D341Med (cell line): ENCODE results near the gene KSR2.

Source experiments
- DNase-seq: peaks from one replicate; pipeline ENCODE4 v3.0.0; 2012; ENCODE audit warnings: low spot score

The KSR2 gene

GRCh38 chr12:117453961-117454360, 514.8 kb downstream of the KSR2 start:
- DNase-seq, result no peak

- no peak for DNase-seq
These were observed 516.7 kb downstream of the KSR2 start for GRCh38 chr12:117452112-117452511.

DNA sequence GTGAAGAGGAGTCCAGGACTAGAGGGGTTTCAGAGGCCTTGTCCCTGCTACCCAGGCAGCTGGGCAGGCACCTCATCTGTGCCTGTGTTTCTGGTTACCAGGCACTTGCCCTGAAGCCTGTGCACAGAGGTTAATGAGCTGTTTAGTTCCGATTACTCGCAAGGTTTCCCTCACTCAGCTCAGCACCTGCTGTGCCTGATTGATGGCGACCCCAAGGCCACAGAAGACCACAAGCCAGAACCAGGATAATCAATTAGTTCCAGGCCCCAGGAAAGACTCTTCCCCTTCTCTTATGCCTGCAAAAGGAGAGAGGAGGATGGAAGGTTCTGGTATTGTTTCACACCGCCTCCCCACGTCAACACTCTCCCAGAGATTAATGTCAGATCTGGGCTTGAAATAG, 518.6 kb downstream of the KSR2 start:
- no peak for DNase-seq

DNA sequence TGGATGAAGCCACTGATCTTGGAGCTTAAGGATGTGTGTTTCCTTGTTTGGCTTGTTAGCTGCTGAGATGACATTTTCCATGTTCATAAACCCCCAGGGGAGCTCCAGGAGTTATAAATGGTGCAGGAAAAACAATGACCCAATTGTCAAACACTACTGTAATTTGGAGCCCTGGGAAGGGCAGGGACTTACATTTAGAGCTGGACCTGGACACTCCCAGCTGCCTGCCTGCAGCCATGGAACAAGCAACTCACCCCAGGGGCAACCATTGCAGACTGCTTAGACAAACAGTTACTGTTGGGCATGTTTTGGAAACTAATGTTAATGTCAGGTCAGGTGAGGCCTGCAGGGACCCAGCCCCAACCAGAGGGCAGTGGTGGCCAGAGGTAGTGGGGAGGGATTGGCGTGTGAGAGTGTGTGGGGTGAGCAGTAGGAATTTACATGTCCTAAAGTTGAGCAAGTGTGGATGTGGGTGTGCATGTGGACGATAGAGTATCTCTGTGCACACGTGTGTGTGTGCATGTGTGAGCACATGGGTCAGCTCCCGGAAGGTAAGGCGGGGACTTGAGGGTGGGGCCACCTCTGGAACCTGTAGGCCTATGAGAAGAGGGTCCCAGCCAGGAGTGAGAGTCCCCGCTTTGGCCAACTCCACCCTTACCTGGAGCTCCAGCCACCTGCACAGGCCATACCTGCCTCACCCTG, 521.0 kb downstream of the KSR2 start:
- DNase-seq, result no peak

GRCh38 chr12:117444781-117445180, 524.0 kb downstream of the KSR2 start:
- DNase-seq, result no peak

- DNase-seq, result no peak
These were observed 527.0 kb downstream of the KSR2 start for GRCh38 chr12:117441751-117442150.

- DNase-seq, result no peak
These were observed 528.4 kb downstream of the KSR2 start for GRCh38 chr12:117440384-117440783.

- DNase-seq, result no peak
These were observed 529.2 kb downstream of the KSR2 start for GRCh38 chr12:117439531-117440001.

DNA sequence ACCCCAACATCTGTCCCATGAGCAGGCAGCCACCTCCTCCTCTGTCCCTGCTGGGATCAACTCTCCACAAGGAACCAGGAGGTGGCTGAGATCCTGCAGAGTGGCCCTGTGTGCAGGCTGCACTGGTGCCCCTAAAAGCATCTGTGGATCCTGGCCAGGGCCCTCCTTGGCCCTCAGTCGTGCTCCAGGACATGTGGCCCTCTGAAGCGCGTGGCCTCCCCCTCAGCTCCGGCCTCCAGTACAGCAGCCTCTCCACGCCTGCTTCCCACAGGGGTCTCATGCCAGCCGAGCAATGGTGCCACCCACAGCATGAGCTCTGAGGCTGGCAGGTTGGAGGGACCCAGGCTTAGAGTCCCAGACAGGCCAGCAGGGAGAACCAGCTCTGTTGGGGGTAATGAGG, 530.0 kb downstream of the KSR2 start:
- DNase-seq, result no peak

DNA sequence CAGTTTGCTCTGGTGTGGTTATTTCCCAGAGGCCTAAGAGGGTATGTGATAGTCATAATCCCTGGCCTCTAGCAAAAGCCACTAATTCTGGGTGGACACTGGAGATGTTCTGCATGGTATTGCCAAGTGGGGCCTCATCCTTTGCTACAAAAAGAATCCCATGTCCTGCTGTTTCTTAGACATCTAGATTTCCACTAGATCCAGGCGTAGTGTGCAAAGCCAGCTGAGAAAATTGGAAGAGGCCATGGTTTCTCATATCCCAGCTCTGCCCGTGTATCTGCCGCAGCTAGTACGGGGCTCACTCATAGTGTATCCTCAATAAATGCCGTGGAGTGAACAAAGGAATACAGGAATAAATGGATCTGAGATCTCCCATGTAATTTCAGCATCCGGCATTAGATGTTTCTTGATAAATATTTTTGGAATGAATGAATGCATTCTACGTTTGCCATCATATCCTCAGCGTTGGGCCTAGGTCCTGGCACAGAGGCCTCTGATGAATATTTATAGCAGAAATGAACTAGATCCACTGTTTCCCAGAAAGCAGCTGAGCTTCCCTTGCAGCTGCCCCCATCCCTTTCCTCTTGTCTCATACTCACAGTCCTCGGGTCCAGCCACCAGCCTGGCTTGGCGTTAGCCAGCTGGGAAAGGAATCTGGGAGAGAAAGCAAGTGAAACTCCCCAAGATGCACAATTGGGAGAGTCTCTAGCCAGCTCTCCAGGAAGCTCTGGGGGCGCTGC, 531.1 kb downstream of the KSR2 start:
- no peak for DNase-seq

DNA sequence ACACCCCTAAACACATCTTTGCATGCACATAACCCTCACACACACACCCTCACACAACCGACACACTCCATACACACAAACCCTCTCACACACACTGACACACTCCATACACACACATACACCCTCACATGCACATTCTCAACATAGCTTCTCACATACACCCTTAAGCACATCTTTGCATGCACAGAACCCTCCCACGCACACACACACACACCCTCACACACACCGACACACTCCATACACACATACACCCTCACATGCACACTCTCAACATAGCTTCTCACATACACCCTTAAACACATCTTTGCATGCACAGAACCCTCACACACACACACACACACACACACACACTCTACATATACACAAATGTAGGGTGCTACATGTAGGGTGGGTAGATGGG, 534.9 kb downstream of the KSR2 start:
- DNase-seq, result no peak

- DNase-seq, result no peak
These were observed 538.5 kb downstream of the KSR2 start for GRCh38 chr12:117430246-117430645.

- no peak for DNase-seq
These were observed 541.6 kb downstream of the KSR2 start for GRCh38 chr12:117427211-117427610.

DNA sequence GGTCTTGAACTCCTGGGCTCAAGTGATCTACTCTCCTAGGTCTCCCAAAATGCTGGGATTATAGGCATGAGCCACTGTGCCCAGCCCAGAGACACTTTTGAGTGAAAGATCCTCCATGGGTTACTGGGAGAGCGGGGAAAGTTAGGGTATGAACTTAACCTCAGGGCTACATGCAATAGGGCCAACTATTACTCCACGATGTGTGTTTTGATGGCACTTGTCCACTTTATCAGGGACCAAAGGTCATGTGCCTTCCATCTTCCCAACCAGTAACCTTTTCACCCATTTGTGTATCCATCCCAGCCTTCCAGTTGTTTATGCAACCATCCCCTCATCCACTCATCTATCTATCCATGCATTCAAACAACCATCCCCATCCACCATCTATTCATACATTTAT, 546.8 kb downstream of the KSR2 start:
- DNase-seq, result no peak

DNA sequence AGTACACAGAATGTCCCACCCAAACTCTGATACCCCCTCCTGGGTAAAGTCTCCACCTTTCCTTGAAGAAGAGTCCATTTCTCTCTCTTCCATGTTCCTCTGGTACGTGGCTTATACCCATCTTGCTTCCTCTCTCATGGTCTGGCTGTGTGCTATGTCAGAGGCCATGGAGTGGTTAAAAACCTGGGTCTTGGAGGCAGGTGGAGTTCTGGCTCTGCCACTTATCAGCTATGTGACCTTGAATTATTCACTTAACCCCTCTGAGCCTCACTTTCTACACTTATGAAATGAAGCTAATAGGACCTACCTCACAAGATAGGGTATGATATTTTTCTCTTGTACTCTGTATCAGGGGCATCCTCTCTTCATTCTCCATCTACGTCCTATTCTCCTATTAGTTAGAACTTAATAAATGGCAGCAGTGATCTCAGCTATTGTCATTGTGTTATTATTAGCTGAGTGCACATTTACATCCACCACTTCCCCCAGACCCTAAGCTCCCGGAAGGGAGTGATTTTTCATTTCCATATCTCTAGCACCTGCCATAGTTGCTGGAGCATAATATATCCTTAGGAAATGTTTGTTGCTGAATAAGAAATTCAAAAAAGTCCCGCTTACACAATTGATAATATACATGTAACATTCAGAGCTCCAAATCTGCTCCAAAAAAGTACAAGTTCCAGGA, 547.6 kb downstream of the KSR2 start:
- no peak for DNase-seq

- no peak for DNase-seq
These were observed 551.8 kb downstream of the KSR2 start for GRCh38 chr12:117417004-117417403.

DNA sequence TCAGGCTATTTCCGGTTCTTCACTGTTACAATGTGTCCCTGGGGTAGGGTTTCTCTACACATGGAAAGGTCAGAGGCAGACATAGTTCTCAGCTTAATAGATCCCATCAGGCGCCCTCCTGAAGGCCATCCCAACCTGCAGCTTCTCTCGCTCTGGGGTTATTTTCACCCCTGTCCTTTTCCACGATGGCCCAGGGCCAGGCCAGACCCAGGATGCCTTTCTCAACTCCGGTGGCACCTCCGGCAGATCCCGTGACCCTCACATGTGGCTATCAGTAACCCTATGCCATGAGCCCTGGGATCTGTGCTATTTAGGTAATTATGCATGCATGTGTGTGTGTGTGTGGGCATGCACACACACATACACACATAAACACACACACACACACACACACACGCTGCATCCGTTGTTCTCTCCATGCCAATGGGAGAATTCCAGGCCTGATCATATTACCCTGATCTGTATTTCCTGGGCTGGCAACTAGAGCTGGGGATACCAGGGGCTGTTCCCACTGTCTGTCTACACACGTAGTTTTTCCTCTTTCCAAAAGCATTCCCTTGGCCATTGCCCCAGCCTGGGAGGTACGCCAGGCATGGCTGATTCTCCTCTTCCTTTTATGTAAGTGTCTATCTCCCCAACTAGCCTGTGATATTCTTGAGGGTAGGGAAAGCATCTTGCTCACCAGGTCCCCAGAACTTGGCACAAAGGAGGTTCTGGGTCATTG, 556.2 kb downstream of the KSR2 start:
- DNase-seq, result no peak

GRCh38 chr12:117409286-117409685, 559.5 kb downstream of the KSR2 start:
- DNase-seq, result no peak

- no peak for DNase-seq
These were observed 560.5 kb downstream of the KSR2 start for GRCh38 chr12:117408161-117408791.

GRCh38 chr12:117404940-117405339, 563.9 kb downstream of the KSR2 start:
- DNase-seq, result no peak

GRCh38 chr12:117404203-117404853, 564.5 kb downstream of the KSR2 start:
- no peak for DNase-seq
